Neural crest cell (in vitro differentiated cells): ENCODE measurements around the gene TCF4. TPM values are rescaled to one million over a fixed set of nuclear protein-coding genes. Genes with fewer than 3 reads are reported as not detected.

Experiments
- DNase-seq: peaks from one replicate; pipeline ENCODE4 v3.0.0; 2021; ENCODE audit warnings: low read depth, mixed read lengths, low spot score
- H3K27ac Mint-ChIP-seq: one replicate; pipeline ENCODE4 v1.8.0; 2021; ENCODE audit warnings: mild to moderate bottlenecking, mixed read lengths; ENCODE audit not compliant: unreplicated experiment
- H3K27me3 Mint-ChIP-seq: 2 replicates; pipeline ENCODE4 v1.8.0; 2021; ENCODE audit warnings: low read depth, mild to moderate bottlenecking, mixed read lengths
- H3K36me3 Mint-ChIP-seq: 2 replicates; pipeline ENCODE4 v1.8.0; 2021; ENCODE audit warnings: low read depth, mild to moderate bottlenecking, mixed read lengths
- H3K4me1 Mint-ChIP-seq: 2 replicates; pipeline ENCODE4 v1.8.0; 2021; ENCODE audit warnings: mixed read lengths
- H3K4me3 Mint-ChIP-seq: one replicate; pipeline ENCODE4 v1.8.0; 2021; ENCODE audit warnings: mild to moderate bottlenecking, mixed read lengths
- H3K9me3 Mint-ChIP-seq: 2 replicates; pipeline ENCODE4 v1.8.0; 2021; ENCODE audit warnings: mixed read lengths
- total RNA-seq: library from RNA; stranded (reverse); gene quantifications from 2 replicates; pipeline ENCODE4 v1.2.1, GENCODE V29; 2021
- TF ChIP-seq, protein P1 (sequence below): fragments of 200-600 bp; sonication (generic); conservative IDR thresholded peaks from 2 replicates; pipeline ENCODE4 v1.5.0; 2021; ENCODE audit warnings: antibody characterized with exemption, mild to moderate bottlenecking

Gene TCF4
- total RNA-seq, 1 donor from 2014 or later, result 89.9 TPM

DNA sequence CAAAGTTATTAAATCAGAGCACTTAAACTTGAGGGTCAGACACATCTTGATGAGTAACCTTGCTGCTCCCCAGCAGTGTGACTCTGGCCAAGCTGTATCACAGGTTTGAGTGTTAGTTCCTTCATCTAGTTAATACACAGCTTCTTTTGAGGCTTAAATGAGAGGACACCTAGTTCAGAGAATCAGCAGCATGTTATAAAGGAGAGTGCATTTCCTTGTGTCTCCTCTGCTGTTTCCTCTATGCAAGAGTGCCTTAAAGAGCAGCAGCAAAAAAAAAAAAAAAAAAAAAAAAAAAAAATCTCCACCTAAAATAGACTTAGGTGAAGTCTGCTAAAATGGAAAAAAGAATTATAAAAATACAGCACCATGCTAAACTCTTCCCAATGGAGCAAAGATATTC lies 261.9 kb downstream of the TCF4 start:
- H3K9me3 Mint-ChIP-seq, result no peaks in the 10 kb centered on the region
- TF ChIP-seq, protein P1, sequence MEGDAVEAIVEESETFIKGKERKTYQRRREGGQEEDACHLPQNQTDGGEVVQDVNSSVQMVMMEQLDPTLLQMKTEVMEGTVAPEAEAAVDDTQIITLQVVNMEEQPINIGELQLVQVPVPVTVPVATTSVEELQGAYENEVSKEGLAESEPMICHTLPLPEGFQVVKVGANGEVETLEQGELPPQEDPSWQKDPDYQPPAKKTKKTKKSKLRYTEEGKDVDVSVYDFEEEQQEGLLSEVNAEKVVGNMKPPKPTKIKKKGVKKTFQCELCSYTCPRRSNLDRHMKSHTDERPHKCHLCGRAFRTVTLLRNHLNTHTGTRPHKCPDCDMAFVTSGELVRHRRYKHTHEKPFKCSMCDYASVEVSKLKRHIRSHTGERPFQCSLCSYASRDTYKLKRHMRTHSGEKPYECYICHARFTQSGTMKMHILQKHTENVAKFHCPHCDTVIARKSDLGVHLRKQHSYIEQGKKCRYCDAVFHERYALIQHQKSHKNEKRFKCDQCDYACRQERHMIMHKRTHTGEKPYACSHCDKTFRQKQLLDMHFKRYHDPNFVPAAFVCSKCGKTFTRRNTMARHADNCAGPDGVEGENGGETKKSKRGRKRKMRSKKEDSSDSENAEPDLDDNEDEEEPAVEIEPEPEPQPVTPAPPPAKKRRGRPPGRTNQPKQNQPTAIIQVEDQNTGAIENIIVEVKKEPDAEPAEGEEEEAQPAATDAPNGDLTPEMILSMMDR, result no peak
- H3K4me1 Mint-ChIP-seq, result peaks cover 19% of the 10 kb centered on the region
- H3K4me3 Mint-ChIP-seq, result no peak overlapping the region
- DNase-seq, result no peak
- H3K27me3 Mint-ChIP-seq, result peaks cover 6% of the 10 kb centered on the region
- no peak overlapping the region for H3K27ac Mint-ChIP-seq
- H3K36me3 Mint-ChIP-seq, result peaks cover 2% of the 10 kb centered on the region

DNA sequence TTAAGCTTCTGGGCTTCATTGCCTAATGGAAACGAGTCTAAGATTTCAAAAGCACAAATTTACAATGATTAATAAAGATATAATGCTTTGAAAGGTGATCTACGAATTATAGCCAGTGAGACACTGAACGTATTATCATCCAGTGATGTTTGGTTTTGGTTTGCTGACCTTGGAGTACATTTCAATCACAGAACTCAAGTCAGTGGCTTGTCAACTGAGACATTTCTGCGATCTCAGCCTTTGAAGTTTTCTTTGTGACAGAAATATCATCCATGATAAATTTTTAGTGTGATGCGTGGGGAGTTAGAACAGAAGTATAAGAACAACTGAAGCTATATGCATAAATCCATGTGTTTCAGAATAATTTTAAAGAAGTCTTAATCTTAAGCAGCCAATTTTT lies 263.8 kb downstream of the TCF4 start:
- Mint-ChIP-seq H3K36me3 (peaks cover 2% of the 10 kb centered on the region), H3K27ac (no peak overlapping the region), H3K4me3 (no peak overlapping the region), H3K27me3 (peaks cover 6% of the 10 kb centered on the region), H3K4me1 (peaks cover 34% of the 10 kb centered on the region), H3K9me3 (no peaks in the 10 kb centered on the region)
- TF ChIP-seq, protein P1, result no peak
- DNase-seq, result no peak

DNA sequence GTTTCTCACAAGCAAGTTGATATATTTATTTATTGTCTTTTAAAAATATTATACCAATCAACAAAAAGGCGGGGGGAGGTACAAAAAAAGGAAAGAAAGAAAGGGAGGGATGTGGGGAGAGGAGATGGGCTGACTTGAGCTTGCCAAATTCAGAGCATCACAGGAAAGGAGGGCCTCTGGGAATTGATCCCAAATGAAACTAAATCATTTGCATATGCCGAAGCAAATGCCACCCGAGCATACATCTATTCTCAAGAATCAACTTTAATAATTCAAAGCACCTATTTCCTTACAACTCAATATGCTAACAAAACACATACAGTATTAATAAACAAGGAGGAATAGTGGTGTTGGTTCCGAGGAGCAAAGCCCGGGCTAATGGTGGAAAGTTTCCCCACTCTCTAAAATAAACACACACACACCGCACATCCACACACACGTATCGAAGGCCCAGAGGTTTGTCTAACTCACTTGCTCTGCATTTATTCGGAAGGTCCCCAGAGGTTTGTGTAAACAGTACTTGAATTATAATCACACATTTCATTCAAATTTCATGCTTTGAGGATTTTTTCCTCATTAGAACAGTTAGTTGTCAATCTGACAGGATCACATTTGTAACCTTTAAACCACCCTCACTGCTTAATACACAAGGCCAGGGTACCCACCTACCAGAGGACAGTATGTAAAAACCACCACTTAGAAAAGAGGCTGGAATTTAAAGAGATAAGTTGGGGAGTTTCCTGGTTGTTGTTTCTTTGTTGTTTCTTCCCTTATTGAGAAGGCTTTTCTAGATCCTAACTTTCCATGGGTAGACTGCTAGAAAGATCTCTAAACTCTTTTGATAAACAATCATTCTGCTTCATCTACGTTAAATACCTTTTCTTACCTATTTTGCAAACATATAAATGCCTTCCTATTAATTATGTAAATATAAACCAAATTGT lies 264.7 kb downstream of the TCF4 start:
- TF ChIP-seq, protein P1, result no peak
- H3K4me3 Mint-ChIP-seq, result peak overlapping the region; percentile 52
- H3K9me3 Mint-ChIP-seq, result no peaks in the 10 kb centered on the region
- peaks cover 42% of the 10 kb centered on the region for H3K4me1 Mint-ChIP-seq
- H3K36me3 Mint-ChIP-seq, result no peaks in the 10 kb centered on the region
- peaks cover 6% of the 10 kb centered on the region for H3K27me3 Mint-ChIP-seq
- DNase-seq, result no peak
- no peak overlapping the region for H3K27ac Mint-ChIP-seq

DNA sequence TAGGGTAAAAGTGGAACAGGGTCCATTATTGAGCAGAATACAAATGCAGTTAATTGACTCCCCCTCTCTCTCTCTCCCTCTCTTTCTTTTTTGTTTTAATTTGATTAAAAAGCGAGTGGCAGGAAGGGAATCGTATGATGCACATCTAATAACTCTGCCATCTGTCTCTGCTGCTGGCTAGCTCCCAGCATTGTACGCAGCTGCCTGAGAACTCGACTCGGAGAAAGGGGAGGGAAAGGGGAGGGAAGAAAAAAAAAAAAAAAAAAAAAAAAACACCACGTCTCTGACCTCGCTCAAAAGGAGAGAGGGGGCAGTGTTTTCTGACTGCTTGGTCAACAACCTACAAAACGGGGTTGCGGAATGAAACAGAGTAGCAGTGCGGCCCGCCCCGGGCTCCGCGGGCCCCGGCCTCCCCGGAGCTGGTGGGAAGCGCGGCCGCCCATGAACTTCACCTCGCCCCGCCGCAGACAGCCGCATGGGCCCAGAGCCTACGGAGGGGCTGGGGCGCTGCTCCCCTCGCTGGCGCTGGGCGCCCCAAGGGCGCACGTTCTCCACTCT lies 265.7 kb downstream of the TCF4 start:
- no peaks in the 10 kb centered on the region for H3K9me3 Mint-ChIP-seq
- H3K36me3 Mint-ChIP-seq, result no peaks in the 10 kb centered on the region
- DNase-seq, result peak; percentile 34
- H3K4me3 Mint-ChIP-seq, result peak overlapping the region; percentile 90
- H3K27me3 Mint-ChIP-seq, result peaks cover 6% of the 10 kb centered on the region
- peak overlapping the region; percentile 80 for H3K27ac Mint-ChIP-seq
- peaks cover 48% of the 10 kb centered on the region for H3K4me1 Mint-ChIP-seq
- TF ChIP-seq, protein P1, result no peak

DNA sequence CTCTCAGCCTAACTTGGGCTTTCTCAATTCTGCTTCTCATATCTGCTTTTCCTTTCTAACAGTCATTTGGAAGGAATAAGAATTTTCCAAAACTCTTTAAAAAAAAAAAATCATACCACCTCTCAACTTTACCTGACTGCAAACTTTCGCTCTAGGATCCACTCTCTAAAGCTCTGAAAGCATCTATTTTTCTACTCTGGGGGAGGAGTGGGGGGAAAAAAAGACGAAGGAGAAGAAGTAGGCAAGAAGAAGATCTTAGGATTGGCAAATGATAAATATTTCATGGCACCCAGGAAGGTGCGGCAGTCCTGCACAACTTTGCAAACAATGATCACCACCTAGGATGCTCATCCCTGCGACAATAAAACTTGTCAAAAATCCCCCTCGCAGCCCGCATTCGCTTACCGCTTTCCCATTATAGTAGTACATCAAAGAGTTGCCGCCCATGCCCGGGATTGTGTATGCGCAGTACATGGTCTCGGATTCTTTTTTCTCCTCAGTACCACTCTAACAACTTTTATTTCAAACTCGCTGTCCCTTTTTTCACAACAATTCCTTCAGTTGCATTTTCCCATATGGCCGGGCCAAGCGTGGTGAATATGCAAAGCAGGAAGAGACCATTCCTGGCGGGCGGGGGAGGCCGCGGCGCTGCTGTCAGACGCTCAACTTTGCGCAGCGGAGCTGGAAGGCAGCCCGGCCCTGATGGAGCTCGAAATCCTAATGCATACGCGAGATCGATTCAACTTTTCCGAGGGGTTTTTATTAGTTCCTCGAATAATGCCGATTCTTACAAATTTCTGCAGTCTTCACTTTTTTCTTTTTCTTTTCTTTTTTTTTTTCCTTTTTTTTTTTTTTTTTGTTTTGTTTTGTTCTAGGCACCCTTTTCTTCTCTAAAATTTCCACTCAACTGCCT lies 266.5 kb downstream of the TCF4 start:
- peak; percentile 81 for DNase-seq
- Mint-ChIP-seq H3K36me3 (no peaks in the 10 kb centered on the region), H3K9me3 (no peaks in the 10 kb centered on the region), H3K4me3 (peak overlapping the region; percentile 90), H3K27ac (peak overlapping the region; percentile 80), H3K27me3 (peaks cover 6% of the 10 kb centered on the region), H3K4me1 (peaks cover 51% of the 10 kb centered on the region)
- TF ChIP-seq, protein P1, result no peak
